H1 (cell line): ENCODE data around the gene TXNL4A. TPM values are rescaled to one million over a fixed set of nuclear protein-coding genes. Genes with fewer than 3 reads are reported as not detected.
"Not testable (repeated sequence)": the region's sequence is repeated elsewhere in the genome, so short reads cannot be mapped to it uniquely, and the experiment has no call there.

Experiments
- CTCF ChIA-PET: fragments of 300-600 bp; sonication (Branson Sonifier 250); formaldehyde crosslinking; loops from one replicate; lab custom pipeline; 2021; ENCODE audit not compliant: partially characterized antibody; lab: Charles Lee
- POLR2A ChIA-PET: fragments of 300-600 bp; sonication (Branson Sonifier 250); formaldehyde crosslinking; loops from one replicate; lab custom pipeline; 2021; ENCODE audit warnings: inconsistent platforms; ENCODE audit not compliant: partially characterized antibody; lab: Charles Lee
- DNase-seq, 2 experiments: peaks; one replicate each; pipeline versions ENCODE4 v3.0.0 to v3.0.0-alpha.2; 2010 to 2022; ENCODE audit warnings: low spot score in 2 of 2, low read depth in 1 of 2, mixed read lengths in 1 of 2
- FAIRE-seq: peaks from 2 replicates; lab custom pipeline; 2011; peaks lifted over from hg19 to GRCh38; lab: Jason Lieb, UNC
- H2AFZ ChIP-seq: 2 replicates; pipeline ENCODE4 v1.8.1; 2012; ENCODE audit warnings: low read length, inconsistent platforms
- H2AK5ac ChIP-seq: 2 replicates; pipeline ENCODE4 v1.6.1; 2013; ENCODE audit warnings: low read depth, low read length
- H2BK120ac ChIP-seq: replicated peaks from 2 replicates; pipeline ENCODE3; 2013; ENCODE audit warnings: low read depth, low read length, inconsistent platforms
- H2BK12ac ChIP-seq: 2 replicates; pipeline ENCODE4 v1.6.1; 2013; ENCODE audit warnings: low read depth, low read length
- H2BK15ac ChIP-seq: 2 replicates; pipeline ENCODE4 v1.6.1; 2013; ENCODE audit warnings: low read length
- H2BK20ac ChIP-seq: 2 replicates; pipeline ENCODE4 v1.6.1; 2013; ENCODE audit warnings: low read length
- H2BK5ac ChIP-seq: 2 replicates; pipeline ENCODE4 v1.6.1; 2013; ENCODE audit warnings: low read depth, low read length
- H3K14ac ChIP-seq: 2 replicates; pipeline ENCODE4 v1.6.1; 2013; ENCODE audit warnings: inconsistent platforms; ENCODE audit not compliant: insufficient read length
- H3K18ac ChIP-seq: 2 replicates; pipeline ENCODE4 v1.6.1; 2013; ENCODE audit warnings: low read length; ENCODE audit errors: extremely low read depth
- H3K23ac ChIP-seq: 2 replicates; pipeline ENCODE4 v1.6.1; 2013; ENCODE audit warnings: inconsistent platforms; ENCODE audit not compliant: insufficient read length
- H3K23me2 ChIP-seq: 2 replicates; pipeline ENCODE4 v1.6.1; 2013; ENCODE audit warnings: low read depth, low read length
- H3K27ac ChIP-seq: 2 replicates; pipeline ENCODE4 v1.6.1; 2011; ENCODE audit warnings: low read depth, low read length, inconsistent platforms
- H3K27me3 ChIP-seq, 4 experiments: replicated peaks in 1 of 4; 1 replicate in 1 of 4; 2 replicates in 3 of 4; pipeline versions ENCODE4 v1.6.1 to v1.8.1; 2011 to 2013; ENCODE audit warnings: low read length in 3 of 4, mild to moderate bottlenecking in 3 of 4, inconsistent platforms in 2 of 4, mixed read lengths in 2 of 4, moderate library complexity in 1 of 4; ENCODE audit not compliant: control insufficient read depth in 3 of 4, insufficient read depth in 3 of 4; ENCODE audit errors: extremely low read depth in 1 of 4
- H3K36me3 ChIP-seq, 4 experiments: 2 replicates each; pipeline versions ENCODE4 v1.6.1 to v1.8.1; 2011 to 2013; ENCODE audit warnings: mild to moderate bottlenecking in 4 of 4, low read length in 3 of 4, moderate library complexity in 2 of 4, control low read depth in 1 of 4, inconsistent platforms in 1 of 4; ENCODE audit not compliant: insufficient read depth in 4 of 4, control insufficient read depth in 2 of 4
- H3K4ac ChIP-seq: replicated peaks from 2 replicates; pipeline ENCODE3; 2013; ENCODE audit warnings: low read length, low read depth, mixed read lengths, inconsistent platforms; ENCODE audit not compliant: insufficient read length
- H3K4me1 ChIP-seq, 4 experiments: replicated peaks in 1 of 4; 1 replicate in 1 of 4; 2 replicates in 3 of 4; pipeline versions ENCODE4 v1.6.1 to v1.8.1; 2011 to 2013; ENCODE audit warnings: low read length in 3 of 4, inconsistent platforms in 2 of 4, mixed read lengths in 1 of 4; ENCODE audit not compliant: insufficient read depth in 4 of 4, control insufficient read depth in 3 of 4
- H3K4me2 ChIP-seq, 2 experiments: 2 replicates each; pipeline versions ENCODE4 v1.6.1 to v1.8.1; 2011 to 2013; ENCODE audit warnings: low read depth in 2 of 2, low read length in 2 of 2, control low read depth in 1 of 2, inconsistent platforms in 1 of 2, mild to moderate bottlenecking in 1 of 2; ENCODE audit not compliant: insufficient read depth in 1 of 2
- H3K4me3 ChIP-seq, 4 experiments: fragments of 200-600, 300-600 bp in 1 of 4; sonication (generic), shearing (Covaris generic), sonication (Bioruptor Twin) in 1 of 4; 2 replicates each; pipeline versions ENCODE4 v1.5.1 to v1.8.1; 2011 to 2016; ENCODE audit warnings: low read length in 4 of 4, low read depth in 3 of 4, control low read depth in 2 of 4, inconsistent platforms in 2 of 4, mild to moderate bottlenecking in 2 of 4, mixed read lengths in 1 of 4, moderate library complexity in 1 of 4; ENCODE audit not compliant: insufficient read depth in 2 of 4; ENCODE audit errors: extremely low read depth in 1 of 4
- H3K56ac ChIP-seq: replicated peaks from 2 replicates; pipeline ENCODE3; 2013; ENCODE audit warnings: low read depth, mild to moderate bottlenecking, mixed read lengths, low read length, inconsistent platforms; ENCODE audit not compliant: insufficient read length
- H3K79me1 ChIP-seq: 2 replicates; pipeline ENCODE4 v1.6.1; 2013; ENCODE audit warnings: low read depth, low read length, control low read depth
- H3K79me2 ChIP-seq, 2 experiments: 2 replicates each; pipeline versions ENCODE4 v1.6.1 to v1.8.1; 2012 to 2013; ENCODE audit warnings: low read length in 2 of 2, mild to moderate bottlenecking in 2 of 2, inconsistent platforms in 1 of 2; ENCODE audit not compliant: insufficient read depth in 2 of 2, control insufficient read depth in 1 of 2
- H3K9ac ChIP-seq, 4 experiments: replicated peaks in 1 of 4; 1 replicate in 1 of 4; 2 replicates in 3 of 4; pipeline versions ENCODE4 v1.6.1 to v1.8.1; 2011 to 2013; ENCODE audit warnings: low read depth in 3 of 4, low read length in 3 of 4, control low read depth in 2 of 4, mild to moderate bottlenecking in 2 of 4, moderate library complexity in 2 of 4, inconsistent platforms in 1 of 4; ENCODE audit errors: extremely low read depth in 1 of 4
- H3K9me3 ChIP-seq, 2 experiments: 2 replicates each; pipeline versions ENCODE4 v1.6.1 to v1.8.1; 2012 to 2013; ENCODE audit warnings: mild to moderate bottlenecking in 2 of 2, moderate library complexity in 2 of 2, control low read depth in 1 of 2, inconsistent platforms in 1 of 2, low read depth in 1 of 2, low read length in 1 of 2, mixed read lengths in 1 of 2; ENCODE audit not compliant: insufficient read depth in 2 of 2
- H4K20me1 ChIP-seq, 2 experiments: replicated peaks in 1 of 2; 2 replicates each; pipeline versions ENCODE3 to v1.8.1; 2011 to 2013; ENCODE audit warnings: inconsistent platforms in 2 of 2, low read length in 2 of 2, mild to moderate bottlenecking in 1 of 2; ENCODE audit not compliant: insufficient read depth in 2 of 2, control insufficient read depth in 1 of 2
- H4K5ac ChIP-seq: 2 replicates; pipeline ENCODE4 v1.6.1; 2013; ENCODE audit warnings: low read length, low read depth, mixed read lengths, inconsistent platforms; ENCODE audit not compliant: insufficient read length
- H4K8ac ChIP-seq: 2 replicates; pipeline ENCODE4 v1.8.0; 2013; ENCODE audit warnings: mild to moderate bottlenecking, moderate library complexity, low read length, inconsistent platforms; ENCODE audit not compliant: insufficient read depth; ENCODE audit errors: extremely low read depth
- H4K91ac ChIP-seq: replicated peaks from 2 replicates; pipeline ENCODE3; 2013; ENCODE audit warnings: low read length, mixed read lengths, inconsistent platforms; ENCODE audit not compliant: insufficient read length
- polyA plus RNA-seq, 7 experiments: library from polyadenylated mRNA; depleted of rRNA in 3 of 7; stranded (reverse) in 5 of 7; unstranded in 2 of 7; fragments of >200 nt in 5 of 7; fragments of 200-250 nt in 2 of 7; gene quantifications; 1 replicate in 5 of 7; 2 replicates in 1 of 7; 4 replicates in 1 of 7; pipeline versions ENCODE4 v1.2.1 to v1.2.3, GENCODE V29; 2011 to 2013; ENCODE audit warnings: missing spikeins in 2 of 7, mixed read lengths in 2 of 7
- total RNA-seq: library from RNA; stranded (reverse); fragmentation: NEBNext Ultra II Directional; extraction: Animal tissue kit (Norgen Biotek cat#: 25700); gene quantifications from 2 replicates; pipeline ENCODE4 v1.2.1, GENCODE V29; 2021

TXNL4A gene
- total and polyA plus RNA-seq, 2 of the 8 experiments (the other 6 are each of a cell fraction or from before 2014, with no cell fraction given), result 169 to 181 TPM

GRCh38 chr18:80027719-80028118, 39.4 kb upstream of the TXNL4A start:
- H3K4ac ChIP-seq, H3K14ac ChIP-seq, POLR2A ChIA-PET, H4K20me1 ChIP-seq, H3K79me2 ChIP-seq, H3K23me2 ChIP-seq, DNase-seq, H3K23ac ChIP-seq, H3K27me3 ChIP-seq, H2BK120ac ChIP-seq, H3K18ac ChIP-seq, H2BK15ac ChIP-seq, H3K4me2 ChIP-seq, H2AFZ ChIP-seq, H2BK20ac ChIP-seq, H4K8ac ChIP-seq, H3K27ac ChIP-seq, H2BK5ac ChIP-seq, H4K5ac ChIP-seq, H4K91ac ChIP-seq, H3K4me1 ChIP-seq, H3K9ac ChIP-seq, H3K4me3 ChIP-seq, H3K56ac ChIP-seq, H2BK12ac ChIP-seq, H3K79me1 ChIP-seq, H3K36me3 ChIP-seq, H2AK5ac ChIP-seq: not testable (repeated sequence)
- CTCF ChIA-PET, result interaction anchor here (1.1 to 1.8 kb wide), 2 partner anchors 94 to 123 kb away, joined by 3 to 4 read pairs; no protein-coding TSS in a partner anchor
- peak; percentile 66 for FAIRE-seq
- H3K9me3 ChIP-seq, result peaks cover 18 to 34% of the 10 kb centered on the region in 2 experiments
